Effector memory CD4-positive, alpha-beta T cell (primary cell): ENCODE results near the gene VAV2.
A peak's percentile ranks its signal among the peaks of the same experiment; 100 is the strongest.

ENCODE experiments used
- DNase-seq, 3 donors: peaks; one replicate each; pipeline ENCODE4 v3.0.0-alpha.2; 2020
- H3K27ac ChIP-seq: 2 replicates; pipeline ENCODE4 v1.7.0; 2013; ENCODE audit warnings: mild to moderate bottlenecking, low read length, moderate library complexity; ENCODE audit not compliant: insufficient read depth, poor library complexity, severe bottlenecking
- H3K27me3 ChIP-seq: replicated peaks from 2 replicates; pipeline ENCODE4 v1.7.0; 2013; ENCODE audit warnings: mild to moderate bottlenecking, low read length; ENCODE audit not compliant: insufficient read depth, control insufficient read depth, poor library complexity, severe bottlenecking
- H3K36me3 ChIP-seq: 2 replicates; pipeline ENCODE4 v1.7.0; 2013; ENCODE audit warnings: mild to moderate bottlenecking, low read length, moderate library complexity; ENCODE audit not compliant: control insufficient read depth, insufficient read depth
- H3K4me1 ChIP-seq: 2 replicates; pipeline ENCODE4 v1.7.0; 2013; ENCODE audit warnings: low read length, mild to moderate bottlenecking; ENCODE audit not compliant: control insufficient read depth, insufficient read depth, poor library complexity, severe bottlenecking
- H3K4me3 ChIP-seq: 2 replicates; pipeline ENCODE4 v1.7.0; 2013; ENCODE audit warnings: low read length, low read depth, mild to moderate bottlenecking; ENCODE audit not compliant: insufficient read depth, poor library complexity, severe bottlenecking
- H3K9me3 ChIP-seq: 2 replicates; pipeline ENCODE4 v1.7.0; 2013; ENCODE audit warnings: mild to moderate bottlenecking, low read length, moderate library complexity; ENCODE audit not compliant: control insufficient read depth

The VAV2 gene

GRCh38 chr9:133798160-133798559 lies 194.0 kb downstream of the VAV2 start:
- no peak for DNase-seq
- Histone ChIP-seq H3K27ac (no peak overlapping the region), H3K27me3 (no peaks in the 10 kb centered on the region), H3K4me1 (peaks cover 1% of the 10 kb centered on the region), H3K36me3 (no peaks in the 10 kb centered on the region), H3K4me3 (no peak overlapping the region), H3K9me3 (no peaks in the 10 kb centered on the region)

- no peaks in the 10 kb centered on the region for H3K36me3 ChIP-seq
- no peaks in the 10 kb centered on the region for H3K27me3 ChIP-seq
- no peak for DNase-seq
- no peak overlapping the region for H3K27ac ChIP-seq
- H3K4me1 ChIP-seq, result peaks cover 4% of the 10 kb centered on the region
- no peaks in the 10 kb centered on the region for H3K9me3 ChIP-seq
- no peak overlapping the region for H3K4me3 ChIP-seq
Observed at GRCh38 chr9:133797406-133798105, 194.6 kb downstream of the VAV2 start.

- Histone ChIP-seq H3K9me3 (no peaks in the 10 kb centered on the region), H3K27ac (no peak overlapping the region), H3K27me3 (no peaks in the 10 kb centered on the region), H3K36me3 (no peaks in the 10 kb centered on the region), H3K4me3 (no peak overlapping the region), H3K4me1 (peaks cover 4% of the 10 kb centered on the region)
- no peak for DNase-seq
Observed at GRCh38 chr9:133796562-133796961, 195.6 kb downstream of the VAV2 start.

GRCh38 chr9:133795049-133795448 lies 197.1 kb downstream of the VAV2 start:
- H3K4me3 ChIP-seq, result no peak overlapping the region
- H3K9me3 ChIP-seq, result no peaks in the 10 kb centered on the region
- no peak overlapping the region for H3K27ac ChIP-seq
- DNase-seq, result no peak
- H3K27me3 ChIP-seq, result no peaks in the 10 kb centered on the region
- H3K36me3 ChIP-seq, result no peaks in the 10 kb centered on the region
- peaks cover 4% of the 10 kb centered on the region for H3K4me1 ChIP-seq

- Histone ChIP-seq H3K27ac (no peak overlapping the region), H3K4me1 (peaks cover 4% of the 10 kb centered on the region), H3K4me3 (no peak overlapping the region), H3K36me3 (no peaks in the 10 kb centered on the region), H3K27me3 (no peaks in the 10 kb centered on the region), H3K9me3 (no peaks in the 10 kb centered on the region)
- no peak for DNase-seq
Observed at GRCh38 chr9:133794016-133794760, 197.9 kb downstream of the VAV2 start.

GRCh38 chr9:133793471-133793870 lies 198.7 kb downstream of the VAV2 start:
- no peak overlapping the region for H3K27ac ChIP-seq
- no peak for DNase-seq
- H3K36me3 ChIP-seq, result no peaks in the 10 kb centered on the region
- no peak overlapping the region for H3K4me3 ChIP-seq
- peaks cover 4% of the 10 kb centered on the region for H3K4me1 ChIP-seq
- H3K9me3 ChIP-seq, result no peaks in the 10 kb centered on the region
- H3K27me3 ChIP-seq, result no peaks in the 10 kb centered on the region

- Histone ChIP-seq H3K36me3 (no peaks in the 10 kb centered on the region), H3K4me3 (no peak overlapping the region), H3K9me3 (no peaks in the 10 kb centered on the region), H3K4me1 (peaks cover 4% of the 10 kb centered on the region), H3K27me3 (no peaks in the 10 kb centered on the region), H3K27ac (no peak overlapping the region)
- peak; percentile 7 to 41 (median 12) for DNase-seq
Observed at GRCh38 chr9:133792721-133793470, 199.2 kb downstream of the VAV2 start.

GRCh38 chr9:133791735-133792649 lies 200.1 kb downstream of the VAV2 start:
- H3K36me3 ChIP-seq, result no peaks in the 10 kb centered on the region
- H3K4me1 ChIP-seq, result peaks cover 4% of the 10 kb centered on the region
- DNase-seq, result no peak
- H3K4me3 ChIP-seq, result no peak overlapping the region
- H3K27ac ChIP-seq, result no peak overlapping the region
- no peaks in the 10 kb centered on the region for H3K9me3 ChIP-seq
- H3K27me3 ChIP-seq, result no peaks in the 10 kb centered on the region

GRCh38 chr9:133791069-133791468 lies 201.1 kb downstream of the VAV2 start:
- H3K27ac ChIP-seq, result no peak overlapping the region
- no peaks in the 10 kb centered on the region for H3K27me3 ChIP-seq
- no peaks in the 10 kb centered on the region for H3K9me3 ChIP-seq
- peaks cover 4% of the 10 kb centered on the region for H3K4me1 ChIP-seq
- H3K36me3 ChIP-seq, result no peaks in the 10 kb centered on the region
- H3K4me3 ChIP-seq, result no peak overlapping the region
- DNase-seq, result no peak
